HEK293T (cell line): ENCODE data around the gene RUNDC1.

Experiments used
- CTCF ChIA-PET: fragments of 350-600 bp; formaldehyde crosslinking; extraction: SDS; loops from one replicate; lab custom pipeline; 2021; ENCODE audit warnings: antibody characterized with exemption, inconsistent platforms; lab: Yijun Ruan, JAX
- POLR2A ChIA-PET: fragments of 350-600 bp; formaldehyde crosslinking; extraction: SDS; loops from one replicate; lab custom pipeline; 2020; ENCODE audit warnings: antibody characterized with exemption, inconsistent platforms; lab: Yijun Ruan, JAX
- DNase-seq: peaks from one replicate; pipeline ENCODE4 v3.0.0; 2012; ENCODE audit warnings: mixed read lengths; ENCODE audit errors: extremely low spot score
- ARNT ChIP-seq: fragments of 450-650 bp; IDR thresholded peaks from 2 replicates; pipeline ENCODE4 v1.6.1; 2017; ENCODE audit warnings: mild to moderate bottlenecking
- BHLHE40 ChIP-seq: fragments of 450-650 bp; IDR thresholded peaks from 2 replicates; pipeline ENCODE4 v1.6.1; 2016; ENCODE audit warnings: mild to moderate bottlenecking, moderate library complexity, borderline replicate concordance
- CTBP1 ChIP-seq: fragments of 450-650 bp; IDR thresholded peaks from 2 replicates; pipeline ENCODE4 v1.6.1; 2016; ENCODE audit warnings: borderline replicate concordance
- ELF4 ChIP-seq: fragments of 450-650 bp; IDR thresholded peaks from 2 replicates; pipeline ENCODE4 v1.6.1; 2017; ENCODE audit warnings: antibody characterized with exemption
- FOXA1 ChIP-seq: fragments of 450-650 bp; IDR thresholded peaks from 2 replicates; pipeline ENCODE4 v1.6.1; 2016; ENCODE audit warnings: mild to moderate bottlenecking
- FOXK2 ChIP-seq: fragments of 450-650 bp; IDR thresholded peaks from 2 replicates; pipeline ENCODE4 v1.6.1; 2016; ENCODE audit warnings: mild to moderate bottlenecking
- FOXM1 ChIP-seq: fragments of 450-650 bp; IDR thresholded peaks from 2 replicates; pipeline ENCODE4 v1.6.1; 2017; ENCODE audit warnings: mild to moderate bottlenecking, borderline replicate concordance
- HDGF ChIP-seq: fragments of 450-650 bp; IDR thresholded peaks from 2 replicates; pipeline ENCODE4 v1.6.1; 2017; ENCODE audit warnings: antibody characterized with exemption, borderline replicate concordance
- L3MBTL2 ChIP-seq: fragments of 450-650 bp; conservative IDR thresholded peaks from 2 replicates; pipeline ENCODE4 v1.6.1; 2016; ENCODE audit warnings: mild to moderate bottlenecking
- LEF1 ChIP-seq: fragments of 450-650 bp; IDR thresholded peaks from 2 replicates; pipeline ENCODE4 v1.6.1; 2017; ENCODE audit warnings: mild to moderate bottlenecking, borderline replicate concordance
- NFRKB ChIP-seq: fragments of 450-650 bp; IDR thresholded peaks from 2 replicates; pipeline ENCODE4 v1.6.1; 2016; ENCODE audit warnings: mild to moderate bottlenecking, moderate library complexity
- PKNOX1 ChIP-seq: fragments of 450-650 bp; IDR thresholded peaks from 2 replicates; pipeline ENCODE4 v1.6.1; 2016
- SP1 ChIP-seq: fragments of 450-650 bp; IDR thresholded peaks from 2 replicates; pipeline ENCODE4 v1.6.1; 2017
- SUZ12 ChIP-seq: fragments of 450-650 bp; IDR thresholded peaks from 2 replicates; pipeline ENCODE4 v1.6.1; 2016; ENCODE audit warnings: mild to moderate bottlenecking
- TARDBP ChIP-seq: fragments of 450-650 bp; IDR thresholded peaks from 2 replicates; pipeline ENCODE4 v1.6.1; 2016
- ZNF384 ChIP-seq: fragments of 450-650 bp; IDR thresholded peaks from 2 replicates; pipeline ENCODE4 v1.6.1; 2016

The RUNDC1 gene

DNA sequence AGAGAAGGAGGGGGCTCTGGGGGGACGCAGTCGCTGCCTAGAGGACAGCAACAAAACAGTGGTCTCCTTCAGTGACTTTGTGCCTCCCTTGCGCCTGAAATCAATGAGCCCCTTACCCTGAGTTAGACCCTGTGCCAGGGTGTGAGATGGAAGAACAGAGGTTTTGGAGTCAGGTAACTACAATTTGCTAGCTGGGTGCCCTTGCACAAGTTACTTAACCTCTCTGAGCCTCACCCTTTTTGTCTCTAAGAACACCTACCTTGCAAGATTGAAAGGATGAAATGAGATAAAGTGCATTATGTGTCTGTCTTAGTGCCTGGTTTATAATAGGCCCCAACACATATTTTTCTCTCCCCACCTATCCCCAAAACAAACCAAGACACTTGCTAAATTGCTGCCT lies 54.5 kb downstream of the RUNDC1 start:
- CTCF ChIA-PET, result interaction anchor here (0.6 kb wide), 1 partner anchor 98 kb away, joined by 3 read pairs; no protein-coding TSS in a partner anchor
- POLR2A ChIA-PET, result interaction anchor here (2.7 kb wide), 1 partner anchor 10 kb away, joined by 10 read pairs; the partner anchor contains the start of gene RND2
- DNase-seq, result no peak
- TF ChIP-seq TARDBP (no peak), LEF1 (no peak), FOXK2 (no peak), FOXM1 (no peak), NFRKB (no peak), CTBP1 (no peak), BHLHE40 (no peak), ARNT (no peak), SUZ12 (no peak), ZNF384 (no peak), FOXA1 (no peak), SP1 (no peak), PKNOX1 (no peak), HDGF (no peak), L3MBTL2 (no peak), ELF4 (no peak)

DNA sequence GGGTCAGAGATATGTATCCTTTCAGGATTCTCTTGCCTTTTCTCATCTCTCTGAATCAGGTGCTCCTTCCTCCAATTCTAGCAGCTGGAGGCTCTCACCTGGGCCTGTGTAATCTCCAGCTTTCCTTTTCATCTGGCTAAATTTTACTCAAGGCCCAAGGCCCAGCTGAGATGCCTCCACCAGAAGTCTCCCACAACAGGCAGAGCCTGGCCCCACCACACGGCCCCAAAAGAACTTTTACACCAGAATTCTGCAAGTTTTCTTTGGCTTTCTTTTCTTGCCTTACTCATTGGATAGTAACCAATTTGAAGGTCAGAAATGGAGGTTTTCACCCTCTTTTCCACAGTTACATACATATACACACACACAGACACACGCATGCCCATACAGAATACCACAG lies 59.3 kb downstream of the RUNDC1 start:
- no peak for TF ChIP-seq FOXK2
- no peak for TF ChIP-seq ZNF384
- TF ChIP-seq FOXA1, result no peak
- no peak for TF ChIP-seq FOXM1
- no peak for TF ChIP-seq L3MBTL2
- TF ChIP-seq PKNOX1, result no peak
- no peak for TF ChIP-seq SP1
- no peak for TF ChIP-seq ARNT
- no peak for TF ChIP-seq LEF1
- TF ChIP-seq TARDBP, result no peak
- no peak for TF ChIP-seq BHLHE40
- POLR2A ChIA-PET, result no interaction called here
- DNase-seq, result no peak
- CTCF ChIA-PET, result no interaction called here

DNA sequence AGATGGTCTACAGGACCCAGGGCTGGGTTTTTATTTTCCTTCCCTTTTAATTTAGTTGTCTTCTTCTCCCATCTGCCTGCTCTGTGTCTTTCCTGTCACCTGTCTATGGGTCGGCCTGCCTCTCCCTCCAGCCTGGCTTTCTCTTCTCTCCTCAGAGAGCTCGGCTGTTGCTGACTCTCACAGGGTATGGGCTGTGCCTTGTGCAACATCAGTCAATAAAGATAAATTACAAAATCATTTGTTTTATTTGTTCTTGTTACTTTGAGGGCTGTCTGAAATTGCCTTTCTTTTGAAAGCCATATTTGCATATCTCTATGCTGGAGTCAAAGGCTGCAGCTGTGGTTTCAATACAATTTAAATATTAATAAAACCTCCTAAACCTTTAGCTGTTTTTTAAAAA lies 60.3 kb downstream of the RUNDC1 start:
- TF ChIP-seq ELF4, result no peak
- TF ChIP-seq ARNT, result no peak
- no peak for TF ChIP-seq SUZ12
- no peak for TF ChIP-seq ZNF384
- no peak for TF ChIP-seq PKNOX1
- no peak for TF ChIP-seq FOXK2
- no peak for TF ChIP-seq FOXA1
- no peak for TF ChIP-seq BHLHE40
- no peak for TF ChIP-seq L3MBTL2
- TF ChIP-seq HDGF, result no peak
- CTCF ChIA-PET, result no interaction called here
- DNase-seq, result no peak
- POLR2A ChIA-PET, result no interaction called here

GRCh38 chr17:43042025-43042628 lies 61.8 kb downstream of the RUNDC1 start:
- TF ChIP-seq PKNOX1 (no peak), FOXA1 (no peak), TARDBP (no peak)
- POLR2A ChIA-PET, result no interaction called here
- CTCF ChIA-PET, result interaction anchor here (0.8 kb wide), 1 partner anchor 12 kb away, joined by 3 read pairs; no protein-coding TSS in a partner anchor
- no peak for DNase-seq
